Liver (tissue), 3 donors: ENCODE results near the gene NFIA.

Experiments used
- GABPA ChIP-seq, 2 donors: IDR thresholded peaks in 1 of 2; conservative IDR thresholded peaks in 1 of 2; 2 replicates each; pipeline ENCODE4 v1.6.1; 2016; ENCODE audit warnings: antibody characterized with exemption in 2 of 2, mild to moderate bottlenecking in 1 of 2, moderate library complexity in 1 of 2
- JUND ChIP-seq, 2 donors: IDR thresholded peaks; 2 replicates each; pipeline ENCODE4 v1.6.1; 2016; ENCODE audit warnings: antibody characterized with exemption in 2 of 2
- RAD21 ChIP-seq, 2 donors: IDR thresholded peaks; 2 replicates each; pipeline ENCODE4 v1.6.1; 2016; ENCODE audit warnings: antibody characterized with exemption in 2 of 2, mild to moderate bottlenecking in 2 of 2
- SP1 ChIP-seq: IDR thresholded peaks from 2 replicates; pipeline ENCODE4 v1.6.1; 2018; ENCODE audit warnings: antibody characterized with exemption, mild to moderate bottlenecking
- YY1 ChIP-seq: IDR thresholded peaks from 2 replicates; pipeline ENCODE4 v1.6.1; 2016; ENCODE audit warnings: antibody characterized with exemption, mild to moderate bottlenecking
- TF ChIP-seq, protein P1 (sequence below): fragments of 150-350 bp; IDR thresholded peaks from 2 replicates; pipeline ENCODE4 v1.5.1; 2017; ENCODE audit warnings: improper control_type of control experiment, low read depth, low read length; ENCODE audit not compliant: missing input control
- TF ChIP-seq, protein P2 (sequence below): IDR thresholded peaks from 2 replicates; pipeline ENCODE4 v1.6.1; 2016; ENCODE audit warnings: antibody characterized with exemption
- donor health status: healthy.
- donor health status: healthy.

DNA sequence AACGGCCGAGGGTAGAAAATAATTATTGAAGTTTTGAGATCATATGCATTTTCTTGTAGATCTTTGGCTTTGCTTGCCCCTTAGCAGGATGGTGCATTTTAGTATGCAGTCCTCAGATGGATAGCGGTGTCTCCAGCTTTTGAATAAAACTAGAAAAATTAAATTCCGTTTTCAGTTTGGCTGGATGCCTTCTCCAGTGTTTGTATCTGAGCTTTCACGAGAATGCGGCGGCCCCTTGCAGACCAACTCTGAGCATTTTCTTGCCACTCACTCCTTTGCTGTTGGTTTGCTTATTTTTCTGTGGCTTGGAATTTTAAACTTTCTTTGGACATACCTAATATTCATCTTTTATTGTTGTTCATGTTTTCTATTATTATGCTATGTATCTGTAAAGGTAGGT, 192.6 kb downstream of the NFIA start:
- TF ChIP-seq, protein P1, sequence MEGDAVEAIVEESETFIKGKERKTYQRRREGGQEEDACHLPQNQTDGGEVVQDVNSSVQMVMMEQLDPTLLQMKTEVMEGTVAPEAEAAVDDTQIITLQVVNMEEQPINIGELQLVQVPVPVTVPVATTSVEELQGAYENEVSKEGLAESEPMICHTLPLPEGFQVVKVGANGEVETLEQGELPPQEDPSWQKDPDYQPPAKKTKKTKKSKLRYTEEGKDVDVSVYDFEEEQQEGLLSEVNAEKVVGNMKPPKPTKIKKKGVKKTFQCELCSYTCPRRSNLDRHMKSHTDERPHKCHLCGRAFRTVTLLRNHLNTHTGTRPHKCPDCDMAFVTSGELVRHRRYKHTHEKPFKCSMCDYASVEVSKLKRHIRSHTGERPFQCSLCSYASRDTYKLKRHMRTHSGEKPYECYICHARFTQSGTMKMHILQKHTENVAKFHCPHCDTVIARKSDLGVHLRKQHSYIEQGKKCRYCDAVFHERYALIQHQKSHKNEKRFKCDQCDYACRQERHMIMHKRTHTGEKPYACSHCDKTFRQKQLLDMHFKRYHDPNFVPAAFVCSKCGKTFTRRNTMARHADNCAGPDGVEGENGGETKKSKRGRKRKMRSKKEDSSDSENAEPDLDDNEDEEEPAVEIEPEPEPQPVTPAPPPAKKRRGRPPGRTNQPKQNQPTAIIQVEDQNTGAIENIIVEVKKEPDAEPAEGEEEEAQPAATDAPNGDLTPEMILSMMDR, result no peak
- TF ChIP-seq SP1, result no peak
- TF ChIP-seq, protein P2, sequence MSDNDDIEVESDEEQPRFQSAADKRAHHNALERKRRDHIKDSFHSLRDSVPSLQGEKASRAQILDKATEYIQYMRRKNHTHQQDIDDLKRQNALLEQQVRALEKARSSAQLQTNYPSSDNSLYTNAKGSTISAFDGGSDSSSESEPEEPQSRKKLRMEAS, result no peak
- no peak for TF ChIP-seq RAD21 (IDR thresholded peaks at IDR 0.05)
- TF ChIP-seq YY1, result no peak
- no peak for TF ChIP-seq GABPA (IDR thresholded peaks at IDR 0.05 in 1 of 2, conservative IDR thresholded peaks at IDR 0.05 in 1 of 2)
- TF ChIP-seq JUND (IDR thresholded peaks at IDR 0.05), result no peak
